ENCODE measurements around the gene KCNJ18. TPM values are rescaled to one million over a fixed set of nuclear protein-coding genes. Genes with fewer than 3 reads are reported as not detected.
"Not testable (repeated sequence)": the region's sequence is repeated elsewhere in the genome, so short reads cannot be mapped to it uniquely, and the experiment has no call there.

KCNJ18 gene
- total RNA-seq, 1 donor from 2014 or later, result not detected

- intact Hi-C loops (cut with DNase I); ATAC-seq (ENCODE audit: poor library complexity); DNase-seq: not testable (repeated sequence)
Measured at GRCh38 chr17:21697508-21697860, 5.2 kb downstream of the KCNJ18 start.

GRCh38 chr17:21698437-21699075 is 6.2 kb downstream of the KCNJ18 start:
- peak; percentile 8 for DNase-seq
- intact Hi-C loops (cut with DNase I); ATAC-seq (ENCODE audit: poor library complexity): not testable (repeated sequence)

- ATAC-seq (ENCODE audit: poor library complexity); DNase-seq; intact Hi-C loops (cut with DNase I): not testable (repeated sequence)
Measured at GRCh38 chr17:21699124-21699523, 6.8 kb downstream of the KCNJ18 start.

- ATAC-seq (ENCODE audit: poor library complexity); intact Hi-C loops (cut with DNase I): not testable (repeated sequence)
- peak; percentile 10 for DNase-seq
Measured at GRCh38 chr17:21699573-21700236, 7.4 kb downstream of the KCNJ18 start.

- intact Hi-C loops (cut with DNase I); ATAC-seq (ENCODE audit: poor library complexity): not testable (repeated sequence)
- peak; percentile 25 for DNase-seq
Measured at GRCh38 chr17:21701090-21701489, 8.8 kb downstream of the KCNJ18 start.

GRCh38 chr17:21702029-21702428 is 9.7 kb downstream of the KCNJ18 start:
- ATAC-seq (ENCODE audit: poor library complexity); intact Hi-C loops (cut with DNase I); DNase-seq: not testable (repeated sequence)

GRCh38 chr17:21702521-21702920 is 10.2 kb downstream of the KCNJ18 start:
- intact Hi-C loops (cut with DNase I); DNase-seq; ATAC-seq (ENCODE audit: poor library complexity): not testable (repeated sequence)

- DNase-seq; intact Hi-C loops (cut with DNase I); ATAC-seq (ENCODE audit: poor library complexity): not testable (repeated sequence)
Measured at GRCh38 chr17:21702940-21703640, 10.8 kb downstream of the KCNJ18 start.

- intact Hi-C loops (cut with DNase I); ATAC-seq (ENCODE audit: poor library complexity); DNase-seq: not testable (repeated sequence)
Measured at GRCh38 chr17:21703891-21704872, 11.9 kb downstream of the KCNJ18 start.

- DNase-seq (no peak), ATAC-seq (ENCODE audit: poor library complexity) (no peak)
- intact Hi-C loops (cut with DNase I), result no loop called here
Measured at GRCh38 chr17:21705021-21705601, 12.8 kb downstream of the KCNJ18 start.

GRCh38 chr17:21705746-21706145 is 13.4 kb downstream of the KCNJ18 start:
- intact Hi-C loops (cut with DNase I); DNase-seq; ATAC-seq (ENCODE audit: poor library complexity): not testable (repeated sequence)

- DNase-seq; intact Hi-C loops (cut with DNase I); ATAC-seq (ENCODE audit: poor library complexity): not testable (repeated sequence)
Measured at GRCh38 chr17:21706546-21706945, 14.2 kb downstream of the KCNJ18 start.

- ATAC-seq (ENCODE audit: poor library complexity); intact Hi-C loops (cut with DNase I); DNase-seq: not testable (repeated sequence)
Measured at GRCh38 chr17:21707131-21707530, 14.8 kb downstream of the KCNJ18 start.

- not testable (repeated sequence) for ATAC-seq (ENCODE audit: poor library complexity); DNase-seq
Measured at GRCh38 chr17:21707711-21708611, 15.6 kb downstream of the KCNJ18 start.

GRCh38 chr17:21708612-21709535 is 16.6 kb downstream of the KCNJ18 start:
- intact Hi-C loops (cut with DNase I); DNase-seq: not testable (repeated sequence)

More at GRCh38 chr17:21707711-21708611, 15.6 kb downstream of the KCNJ18 start:
- intact Hi-C loops (cut with DNase I), result not testable (repeated sequence)

GRCh38 chr17:21709994-21710393 is 17.7 kb downstream of the KCNJ18 start:
- ATAC-seq (ENCODE audit: poor library complexity); intact Hi-C loops (cut with DNase I); DNase-seq: not testable (repeated sequence)

More at GRCh38 chr17:21708612-21709535, 16.6 kb downstream of the KCNJ18 start:
- not testable (repeated sequence) for ATAC-seq (ENCODE audit: poor library complexity)
